Lower lobe of right lung (tissue), 2 donors: ENCODE measurements around the gene SYTL2. TPM values are rescaled to one million over a fixed set of nuclear protein-coding genes. Genes with fewer than 3 reads are reported as not detected.

Experiments
- ATAC-seq, 2 donors: fragments of 200-7000 bp; cut with Tn5 transposase; one replicate each; pipeline ENCODE4 v1.9.1; 2020 to 2022; ENCODE audit warnings: mild to moderate bottlenecking in 2 of 2, moderate library complexity in 2 of 2
- DNase-seq: peaks from one replicate; pipeline ENCODE4 v3.0.0-alpha.2; 2020
- H3K27ac ChIP-seq: fragments of 200-600 bp; one replicate; pipeline ENCODE4 v1.8.0; 2022
- H3K27me3 ChIP-seq: fragments of 200-600 bp; one replicate; pipeline ENCODE4 v1.8.0; 2022; ENCODE audit warnings: low read depth
- H3K36me3 ChIP-seq: fragments of 200-600 bp; one replicate; pipeline ENCODE4 v1.8.0; 2022; ENCODE audit warnings: mild to moderate bottlenecking
- H3K4me1 ChIP-seq: fragments of 200-600 bp; one replicate; pipeline ENCODE4 v1.8.0; 2022
- H3K4me3 ChIP-seq: fragments of 200-600 bp; one replicate; pipeline ENCODE4 v1.8.0; 2022; ENCODE audit warnings: mild to moderate bottlenecking
- H3K9me3 ChIP-seq: fragments of 200-600 bp; one replicate; pipeline ENCODE4 v1.8.0; 2022
- intact Hi-C: fragments of 100-400 bp; cut with DNase I; formaldehyde crosslinking; loops from one replicate; pipeline ENCODE4 v1.11.0; 2022
- total RNA-seq: library from RNA; stranded (reverse); fragmentation: NEBNext Ultra II Directional; extraction: Animal tissue kit (Norgen Biotek cat#: 25700); gene quantifications from one replicate; pipeline ENCODE4 v1.2.1, GENCODE V29; 2021
- TF ChIP-seq, protein P1 (sequence below): fragments of 200-600 bp; IDR thresholded peaks from one replicate; pipeline ENCODE4 v1.8.0; 2022; ENCODE audit warnings: antibody characterized with exemption, mild to moderate bottlenecking
- donor health status: DM: no; HTN: yes; CAD: no; lungs with severe emphysema.

Gene SYTL2
- total RNA-seq, 1 donor from 2014 or later: 23.6 TPM

GRCh38 chr11:85735876-85736460 lies 75.0 kb downstream of the SYTL2 start:
- TF ChIP-seq, protein P1, sequence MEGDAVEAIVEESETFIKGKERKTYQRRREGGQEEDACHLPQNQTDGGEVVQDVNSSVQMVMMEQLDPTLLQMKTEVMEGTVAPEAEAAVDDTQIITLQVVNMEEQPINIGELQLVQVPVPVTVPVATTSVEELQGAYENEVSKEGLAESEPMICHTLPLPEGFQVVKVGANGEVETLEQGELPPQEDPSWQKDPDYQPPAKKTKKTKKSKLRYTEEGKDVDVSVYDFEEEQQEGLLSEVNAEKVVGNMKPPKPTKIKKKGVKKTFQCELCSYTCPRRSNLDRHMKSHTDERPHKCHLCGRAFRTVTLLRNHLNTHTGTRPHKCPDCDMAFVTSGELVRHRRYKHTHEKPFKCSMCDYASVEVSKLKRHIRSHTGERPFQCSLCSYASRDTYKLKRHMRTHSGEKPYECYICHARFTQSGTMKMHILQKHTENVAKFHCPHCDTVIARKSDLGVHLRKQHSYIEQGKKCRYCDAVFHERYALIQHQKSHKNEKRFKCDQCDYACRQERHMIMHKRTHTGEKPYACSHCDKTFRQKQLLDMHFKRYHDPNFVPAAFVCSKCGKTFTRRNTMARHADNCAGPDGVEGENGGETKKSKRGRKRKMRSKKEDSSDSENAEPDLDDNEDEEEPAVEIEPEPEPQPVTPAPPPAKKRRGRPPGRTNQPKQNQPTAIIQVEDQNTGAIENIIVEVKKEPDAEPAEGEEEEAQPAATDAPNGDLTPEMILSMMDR: no peak
- ATAC-seq (no peak), DNase-seq (no peak)
- H3K9me3 ChIP-seq: no peaks in the 10 kb centered on the region
- H3K27ac ChIP-seq: peak overlapping the region; percentile 47
- no peaks in the 10 kb centered on the region for H3K36me3 ChIP-seq
- H3K4me3 ChIP-seq: no peak overlapping the region
- intact Hi-C loops: no loop called here
- H3K4me1 ChIP-seq: peaks cover 11% of the 10 kb centered on the region
- no peaks in the 10 kb centered on the region for H3K27me3 ChIP-seq

- no peak for ATAC-seq
- intact Hi-C loops: no loop called here
- no peaks in the 10 kb centered on the region for H3K36me3 ChIP-seq
- no peak for DNase-seq
- TF ChIP-seq, protein P1: no peak
- H3K9me3 ChIP-seq: no peaks in the 10 kb centered on the region
- H3K27ac ChIP-seq: no peak overlapping the region
- no peaks in the 10 kb centered on the region for H3K27me3 ChIP-seq
- H3K4me1 ChIP-seq: no peaks in the 10 kb centered on the region
- no peak overlapping the region for H3K4me3 ChIP-seq
These were observed 78.0 kb downstream of the SYTL2 start for GRCh38 chr11:85732965-85733364.

DNA sequence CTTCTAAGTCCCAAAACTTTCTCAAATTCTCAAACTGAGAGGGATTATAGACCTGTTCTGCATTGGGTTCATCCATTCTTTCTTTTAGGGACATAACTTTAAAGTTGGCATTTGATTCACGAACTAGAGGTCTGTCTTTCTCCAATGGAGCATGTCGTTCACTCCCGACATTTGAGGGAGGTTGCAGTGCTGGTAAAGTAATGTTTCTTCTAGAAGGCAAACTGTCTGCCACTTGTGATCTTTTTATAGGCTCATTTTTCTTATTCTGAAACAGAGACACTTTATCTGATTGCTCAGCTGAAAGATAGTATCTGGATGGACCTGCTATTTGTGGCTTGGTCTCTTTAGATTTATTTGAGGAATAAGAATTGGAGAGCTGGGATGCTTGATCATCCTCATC lies 84.6 kb downstream of the SYTL2 start:
- intact Hi-C loops: no loop called here
- H3K36me3 ChIP-seq: no peaks in the 10 kb centered on the region
- ATAC-seq: no peak

DNA sequence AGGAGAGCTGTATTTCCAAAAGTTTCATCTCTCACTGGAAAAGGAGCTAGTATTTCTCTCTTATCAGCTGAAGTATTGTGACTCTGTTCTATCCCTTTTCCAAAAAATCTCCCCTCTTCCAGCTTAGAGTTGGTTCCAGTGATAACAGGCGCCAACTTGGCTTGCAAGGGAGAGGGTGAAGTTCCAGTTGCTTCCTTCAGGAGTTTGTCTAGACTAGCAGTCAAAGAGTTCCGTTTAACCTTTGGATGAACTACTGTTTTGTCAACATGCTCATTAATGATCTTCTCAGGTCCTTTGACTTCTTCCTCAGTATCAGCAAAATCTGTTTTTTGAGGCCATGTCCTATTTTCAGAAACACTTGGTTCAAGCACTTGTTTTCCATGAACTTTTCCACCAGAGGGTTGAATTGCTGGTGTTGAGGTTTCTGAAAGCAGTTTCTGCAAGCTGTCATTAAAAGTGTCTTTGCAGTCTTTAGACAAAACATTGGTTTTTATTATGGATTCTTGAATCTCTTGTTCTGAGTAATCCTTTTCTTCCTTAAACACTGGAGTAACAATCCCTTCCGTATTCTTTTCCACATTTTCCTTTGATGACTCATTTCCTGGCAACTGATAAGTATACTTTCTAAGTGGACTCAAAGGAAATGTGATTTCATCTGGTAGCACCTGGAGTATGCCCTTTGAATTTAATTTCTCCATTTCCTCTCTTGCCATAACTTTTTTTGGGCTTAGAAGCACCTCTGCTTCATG lies 85.3 kb downstream of the SYTL2 start:
- Histone ChIP-seq H3K27ac (no peak overlapping the region), H3K4me3 (no peak overlapping the region), H3K27me3 (no peaks in the 10 kb centered on the region), H3K36me3 (no peaks in the 10 kb centered on the region), H3K9me3 (no peaks in the 10 kb centered on the region), H3K4me1 (no peaks in the 10 kb centered on the region)
- no peak for DNase-seq
- TF ChIP-seq, protein P1: no peak
- intact Hi-C loops: no loop called here
- peak in 1 of 2 donors; percentile 54 for ATAC-seq

More for the DNA sequence above, 84.6 kb downstream of the SYTL2 start:
- no peaks in the 10 kb centered on the region for H3K9me3 ChIP-seq
- H3K27me3 ChIP-seq: no peaks in the 10 kb centered on the region
- no peak overlapping the region for H3K27ac ChIP-seq
- H3K4me1 ChIP-seq: no peaks in the 10 kb centered on the region
- TF ChIP-seq, protein P1: no peak
- DNase-seq: no peak
- H3K4me3 ChIP-seq: no peak overlapping the region

GRCh38 chr11:85724748-85725465 lies 86.0 kb downstream of the SYTL2 start:
- H3K4me3 ChIP-seq: no peak overlapping the region
- no peaks in the 10 kb centered on the region for H3K36me3 ChIP-seq
- no peaks in the 10 kb centered on the region for H3K4me1 ChIP-seq
- no peaks in the 10 kb centered on the region for H3K27me3 ChIP-seq
- no peak for DNase-seq
- intact Hi-C loops: no loop called here
- ATAC-seq: no peak
- H3K27ac ChIP-seq: no peak overlapping the region
- TF ChIP-seq, protein P1: no peak
- no peaks in the 10 kb centered on the region for H3K9me3 ChIP-seq
